GM23338 (cell line): ENCODE results near the gene ST6GALNAC3. TPM values are rescaled to one million over a fixed set of nuclear protein-coding genes. Genes with fewer than 3 reads are reported as not detected.

Experiments
- ATAC-seq: fragments of 200-7000 bp; cut with Tn5 transposase; 3 replicates; pipeline ENCODE4 v1.9.1; 2020
- DNase-seq: peaks from one replicate; pipeline ENCODE4 v3.0.0-alpha.2; 2015; ENCODE audit warnings: low spot score
- H2AFZ ChIP-seq: fragments of 200-600 bp; sonication (generic); 2 replicates; pipeline ENCODE4 v1.8.0; 2016; ENCODE audit warnings: antibody characterized with exemption, mild to moderate bottlenecking, moderate library complexity
- H3F3A ChIP-seq: fragments of 200-600 bp; sonication (generic); replicated peaks from 2 replicates; pipeline ENCODE4 v1.8.0; 2017; ENCODE audit warnings: antibody characterized with exemption, mixed run types, low read depth
- H3K27ac ChIP-seq: fragments of 200-600 bp; sonication (generic); 2 replicates; pipeline ENCODE4 v1.6.1; 2016; ENCODE audit warnings: low read depth
- H3K27me3 ChIP-seq: fragments of 200-600 bp; sonication (generic); 2 replicates; pipeline ENCODE4 v1.8.0; 2016; ENCODE audit warnings: mild to moderate bottlenecking, mixed run types, moderate library complexity; ENCODE audit not compliant: insufficient read depth
- H3K36me3 ChIP-seq: fragments of 200-600 bp; sonication (generic); 2 replicates; pipeline ENCODE4 v1.8.0; 2016; ENCODE audit warnings: mild to moderate bottlenecking; ENCODE audit not compliant: insufficient read depth
- H3K4me1 ChIP-seq: fragments of 200-600 bp; sonication (generic); 2 replicates; pipeline ENCODE4 v1.8.0; 2016; ENCODE audit warnings: mild to moderate bottlenecking, moderate library complexity; ENCODE audit not compliant: insufficient read depth
- H3K4me2 ChIP-seq: fragments of 200-600 bp; sonication (generic); 2 replicates; pipeline ENCODE4 v1.7.1; 2017; ENCODE audit warnings: mixed run types
- H3K4me3 ChIP-seq: fragments of 200-600 bp; sonication (generic); 2 replicates; pipeline ENCODE4 v1.6.1; 2016; ENCODE audit warnings: mixed run types
- H3K79me2 ChIP-seq: fragments of 200-600 bp; sonication (generic); replicated peaks from 2 replicates; pipeline ENCODE4 v1.8.0; 2017; ENCODE audit warnings: mild to moderate bottlenecking; ENCODE audit not compliant: insufficient read depth
- H3K9me2 ChIP-seq: fragments of 200-600 bp; sonication (generic); 2 replicates; pipeline ENCODE4 v1.8.0; 2017; ENCODE audit not compliant: insufficient read depth
- H4K20me1 ChIP-seq: fragments of 200-600 bp; sonication (generic); replicated peaks from 2 replicates; pipeline ENCODE4 v1.8.0; 2017; ENCODE audit warnings: mild to moderate bottlenecking; ENCODE audit not compliant: insufficient read depth
- H3K27ac Mint-ChIP-seq: 2 replicates; pipeline ENCODE4 v1.8.0; 2020; ENCODE audit warnings: inconsistent platforms, mild to moderate bottlenecking, moderate library complexity, mixed read lengths
- H3K27me3 Mint-ChIP-seq: 3 replicates; pipeline ENCODE4 v1.8.0; 2022; ENCODE audit warnings: low read depth, mild to moderate bottlenecking, moderate library complexity, mixed read lengths, inconsistent platforms; ENCODE audit not compliant: insufficient read depth, poor library complexity
- H3K36me3 Mint-ChIP-seq: 3 replicates; pipeline ENCODE4 v1.8.0; 2021; ENCODE audit warnings: low read depth, mild to moderate bottlenecking, inconsistent platforms, moderate library complexity, mixed read lengths
- H3K4me1 Mint-ChIP-seq: 3 replicates; pipeline ENCODE4 v1.8.0; 2020; ENCODE audit warnings: mild to moderate bottlenecking, inconsistent platforms, mixed read lengths
- H3K4me3 Mint-ChIP-seq: 3 replicates; pipeline ENCODE4 v1.8.0; 2021; ENCODE audit warnings: moderate library complexity, mild to moderate bottlenecking, inconsistent platforms, mixed read lengths
- H3K9me3 Mint-ChIP-seq: 3 replicates; pipeline ENCODE4 v1.8.0; 2020; ENCODE audit warnings: moderate library complexity, mild to moderate bottlenecking, inconsistent platforms, mixed read lengths
- CREB1 ChIP-seq: fragments of 250-450 bp; sonication (Bioruptor Pico); IDR thresholded peaks from 2 replicates; pipeline ENCODE4 v1.5.0; 2020; ENCODE audit warnings: low read depth, mild to moderate bottlenecking, moderate library complexity
- CTCF ChIP-seq, 2 experiments: fragments of 200-600 bp in 1 of 2; sonication (generic) in 1 of 2; conservative IDR thresholded peaks; 2 replicates each; pipeline versions ENCODE4 v1.5.1 to v1.6.1; 2016 to 2017; ENCODE audit warnings: antibody characterized with exemption in 2 of 2, low read depth in 2 of 2, mild to moderate bottlenecking in 2 of 2, moderate library complexity in 1 of 2
- ETS1 ChIP-seq: IDR thresholded peaks from 2 replicates; pipeline ENCODE4 v1.6.1; 2016; ENCODE audit warnings: antibody characterized with exemption
- EZH2 ChIP-seq: fragments of 200-600 bp; sonication (generic); IDR thresholded peaks from one replicate; pipeline ENCODE4 v1.8.0; 2017; ENCODE audit warnings: antibody characterized with exemption, mild to moderate bottlenecking, low read depth; ENCODE audit not compliant: unreplicated experiment
- EZH2phosphoT487 ChIP-seq: fragments of 200-600 bp; sonication (generic); IDR thresholded peaks from one replicate; pipeline ENCODE4 v1.8.1; 2018; ENCODE audit warnings: antibody characterized with exemption; ENCODE audit not compliant: unreplicated experiment
- JUNB ChIP-seq: IDR thresholded peaks from one replicate; pipeline ENCODE4 v1.6.1; 2016; ENCODE audit warnings: antibody characterized with exemption; ENCODE audit not compliant: unreplicated experiment
- NANOG ChIP-seq: IDR thresholded peaks from 2 replicates; pipeline ENCODE4 v1.6.1; 2016; ENCODE audit warnings: antibody characterized with exemption, borderline replicate concordance
- POLR2AphosphoS5 ChIP-seq: IDR thresholded peaks from 2 replicates; pipeline ENCODE4 v1.6.1; 2016; ENCODE audit warnings: antibody characterized with exemption, low read depth
- STAT1 ChIP-seq: IDR thresholded peaks from one replicate; pipeline ENCODE4 v1.6.1; 2016; ENCODE audit warnings: antibody characterized with exemption; ENCODE audit not compliant: unreplicated experiment
- ZNF331 ChIP-seq: fragments of 250-450 bp; sonication (Bioruptor Pico); IDR thresholded peaks from 2 replicates; pipeline ENCODE4 v1.5.0; 2020; ENCODE audit warnings: low read depth, mild to moderate bottlenecking, moderate library complexity
- polyA plus RNA-seq: library from polyadenylated mRNA; unstranded; fragments of >200 nt; fragmentation: Nextera tagmentation; extraction: Ambion mirVana; gene quantifications from 2 replicates; pipeline ENCODE4 v1.2.1, GENCODE V29; 2016
- total RNA-seq: library from RNA; depleted of rRNA; stranded (reverse); fragments of >200 nt; shearing (Covaris generic); gene quantifications from 2 replicates; pipeline ENCODE4 v1.2.3, GENCODE V29; 2014
- TF ChIP-seq, protein P1 (sequence below): fragments of 250-450 bp; sonication (Bioruptor Pico); IDR thresholded peaks from 2 replicates; pipeline ENCODE4 v1.5.0; 2020; ENCODE audit warnings: mild to moderate bottlenecking, moderate library complexity

The ST6GALNAC3 gene
- total and polyA plus RNA-seq, 2 experiments from 2014 or later: 4.7 to 11.6 TPM

DNA sequence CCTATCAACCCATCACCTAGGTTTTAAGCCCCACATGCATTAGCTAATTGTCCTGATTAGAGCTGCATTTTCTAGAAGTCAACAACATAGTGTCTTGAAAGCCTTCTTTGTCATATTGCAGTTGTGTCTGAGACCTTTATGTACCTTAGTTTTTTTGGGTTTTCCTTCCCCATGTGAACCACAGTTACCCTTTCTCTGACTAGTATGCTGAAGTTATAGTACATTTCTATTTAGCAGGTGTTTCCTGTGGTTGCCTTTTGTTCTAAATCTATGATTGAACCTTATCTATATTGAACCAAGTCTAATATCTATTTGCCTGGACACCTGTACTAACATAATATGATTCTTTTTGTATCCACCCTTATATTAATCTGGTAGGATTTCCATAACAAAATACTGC lies 135.6 kb downstream of the ST6GALNAC3 start (continued):
- TF ChIP-seq, protein P1, sequence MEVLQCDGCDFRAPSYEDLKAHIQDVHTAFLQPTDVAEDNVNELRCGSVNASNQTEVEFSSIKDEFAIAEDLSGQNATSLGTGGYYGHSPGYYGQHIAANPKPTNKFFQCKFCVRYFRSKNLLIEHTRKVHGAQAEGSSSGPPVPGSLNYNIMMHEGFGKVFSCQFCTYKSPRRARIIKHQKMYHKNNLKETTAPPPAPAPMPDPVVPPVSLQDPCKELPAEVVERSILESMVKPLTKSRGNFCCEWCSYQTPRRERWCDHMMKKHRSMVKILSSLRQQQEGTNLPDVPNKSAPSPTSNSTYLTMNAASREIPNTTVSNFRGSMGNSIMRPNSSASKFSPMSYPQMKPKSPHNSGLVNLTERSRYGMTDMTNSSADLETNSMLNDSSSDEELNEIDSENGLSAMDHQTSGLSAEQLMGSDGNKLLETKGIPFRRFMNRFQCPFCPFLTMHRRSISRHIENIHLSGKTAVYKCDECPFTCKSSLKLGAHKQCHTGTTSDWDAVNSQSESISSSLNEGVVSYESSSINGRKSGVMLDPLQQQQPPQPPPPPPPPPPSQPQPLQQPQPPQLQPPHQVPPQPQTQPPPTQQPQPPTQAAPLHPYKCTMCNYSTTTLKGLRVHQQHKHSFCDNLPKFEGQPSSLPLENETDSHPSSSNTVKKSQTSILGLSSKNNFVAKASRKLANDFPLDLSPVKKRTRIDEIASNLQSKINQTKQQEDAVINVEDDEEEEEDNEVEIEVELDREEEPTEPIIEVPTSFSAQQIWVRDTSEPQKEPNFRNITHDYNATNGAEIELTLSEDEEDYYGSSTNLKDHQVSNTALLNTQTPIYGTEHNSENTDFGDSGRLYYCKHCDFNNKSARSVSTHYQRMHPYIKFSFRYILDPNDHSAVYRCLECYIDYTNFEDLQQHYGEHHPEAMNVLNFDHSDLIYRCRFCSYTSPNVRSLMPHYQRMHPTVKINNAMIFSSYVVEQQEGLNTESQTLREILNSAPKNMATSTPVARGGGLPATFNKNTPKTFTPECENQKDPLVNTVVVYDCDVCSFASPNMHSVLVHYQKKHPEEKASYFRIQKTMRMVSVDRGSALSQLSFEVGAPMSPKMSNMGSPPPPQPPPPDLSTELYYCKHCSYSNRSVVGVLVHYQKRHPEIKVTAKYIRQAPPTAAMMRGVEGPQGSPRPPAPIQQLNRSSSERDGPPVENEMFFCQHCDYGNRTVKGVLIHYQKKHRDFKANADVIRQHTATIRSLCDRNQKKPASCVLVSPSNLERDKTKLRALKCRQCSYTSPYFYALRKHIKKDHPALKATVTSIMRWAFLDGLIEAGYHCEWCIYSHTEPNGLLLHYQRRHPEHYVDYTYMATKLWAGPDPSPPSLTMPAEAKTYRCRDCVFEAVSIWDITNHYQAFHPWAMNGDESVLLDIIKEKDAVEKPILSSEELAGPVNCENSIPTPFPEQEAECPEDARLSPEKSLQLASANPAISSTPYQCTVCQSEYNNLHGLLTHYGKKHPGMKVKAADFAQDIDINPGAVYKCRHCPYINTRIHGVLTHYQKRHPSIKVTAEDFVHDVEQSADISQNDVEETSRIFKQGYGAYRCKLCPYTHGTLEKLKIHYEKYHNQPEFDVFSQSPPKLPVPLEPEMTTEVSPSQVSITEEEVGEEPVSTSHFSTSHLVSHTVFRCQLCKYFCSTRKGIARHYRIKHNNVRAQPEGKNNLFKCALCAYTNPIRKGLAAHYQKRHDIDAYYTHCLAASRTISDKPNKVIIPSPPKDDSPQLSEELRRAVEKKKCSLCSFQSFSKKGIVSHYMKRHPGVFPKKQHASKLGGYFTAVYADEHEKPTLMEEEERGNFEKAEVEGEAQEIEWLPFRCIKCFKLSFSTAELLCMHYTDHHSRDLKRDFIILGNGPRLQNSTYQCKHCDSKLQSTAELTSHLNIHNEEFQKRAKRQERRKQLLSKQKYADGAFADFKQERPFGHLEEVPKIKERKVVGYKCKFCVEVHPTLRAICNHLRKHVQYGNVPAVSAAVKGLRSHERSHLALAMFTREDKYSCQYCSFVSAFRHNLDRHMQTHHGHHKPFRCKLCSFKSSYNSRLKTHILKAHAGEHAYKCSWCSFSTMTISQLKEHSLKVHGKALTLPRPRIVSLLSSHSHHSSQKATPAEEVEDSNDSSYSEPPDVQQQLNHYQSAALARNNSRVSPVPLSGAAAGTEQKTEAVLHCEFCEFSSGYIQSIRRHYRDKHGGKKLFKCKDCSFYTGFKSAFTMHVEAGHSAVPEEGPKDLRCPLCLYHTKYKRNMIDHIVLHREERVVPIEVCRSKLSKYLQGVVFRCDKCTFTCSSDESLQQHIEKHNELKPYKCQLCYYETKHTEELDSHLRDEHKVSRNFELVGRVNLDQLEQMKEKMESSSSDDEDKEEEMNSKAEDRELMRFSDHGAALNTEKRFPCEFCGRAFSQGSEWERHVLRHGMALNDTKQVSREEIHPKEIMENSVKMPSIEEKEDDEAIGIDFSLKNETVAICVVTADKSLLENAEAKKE (CRISPR knock-in tag): no peak
- no peak for TF ChIP-seq ZNF331 (CRISPR knock-in tag)
- TF ChIP-seq EZH2phosphoT487: no peak
- no peak for TF ChIP-seq EZH2
- no peak for TF ChIP-seq NANOG
- TF ChIP-seq JUNB: no peak
- no peak for TF ChIP-seq ETS1
- TF ChIP-seq POLR2AphosphoS5: no peak

DNA sequence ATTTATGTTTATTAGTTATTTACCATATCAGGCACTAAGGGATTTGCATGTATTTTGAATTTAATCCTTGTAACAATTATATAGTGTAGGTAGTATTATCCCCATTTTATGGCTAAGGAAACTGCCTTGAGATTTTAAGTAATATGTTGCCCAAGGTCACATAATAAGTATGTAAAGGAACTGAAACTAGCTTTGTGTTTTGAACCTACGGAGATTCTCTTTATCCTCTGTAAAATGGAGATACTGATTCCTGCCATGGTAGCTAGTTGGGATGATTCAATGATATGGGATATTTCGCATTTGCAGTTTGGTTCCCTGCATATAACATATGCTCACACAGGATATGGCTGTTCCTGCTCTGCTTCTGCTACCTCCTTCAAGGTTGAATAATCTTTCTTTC lies 144.3 kb downstream of the ST6GALNAC3 start:
- H3K36me3 Mint-ChIP-seq: peaks cover 2% of the 10 kb centered on the region; the same call in 2 of the 3 replicates
- no peaks in the 10 kb centered on the region for H4K20me1 ChIP-seq
- H3K27ac ChIP-seq: no peak overlapping the region
- ATAC-seq (no peak), DNase-seq (no peak)
- peaks cover 2% of the 10 kb centered on the region for H3K27me3 Mint-ChIP-seq
- H3K4me1 ChIP-seq: no peaks in the 10 kb centered on the region
- no peak overlapping the region for H2AFZ ChIP-seq
- H3K4me1 Mint-ChIP-seq: peaks cover 3% of the 10 kb centered on the region; the same call in 1 of the 3 replicates
- no peak overlapping the region for H3K27ac Mint-ChIP-seq
- no peaks in the 10 kb centered on the region for H3F3A ChIP-seq
- no peaks in the 10 kb centered on the region for H3K27me3 ChIP-seq
- H3K4me2 ChIP-seq: no peak overlapping the region
- H3K4me3 Mint-ChIP-seq: no peak overlapping the region
- no peaks in the 10 kb centered on the region for H3K36me3 ChIP-seq
- H3K9me2 ChIP-seq: no peaks in the 10 kb centered on the region; the same call in 1 of the 2 replicates
- no peak overlapping the region for H3K4me3 ChIP-seq
- no peaks in the 10 kb centered on the region for H3K9me3 Mint-ChIP-seq
- no peaks in the 10 kb centered on the region for H3K79me2 ChIP-seq
- TF ChIP-seq EZH2: no peak
- no peak for TF ChIP-seq EZH2phosphoT487
- TF ChIP-seq CTCF (conservative IDR thresholded peaks at IDR 0.05; ENCODE audit: low read depth in 2 of 2): no peak
- no peak for TF ChIP-seq STAT1
- no peak for TF ChIP-seq CREB1 (CRISPR knock-in tag)
- TF ChIP-seq ETS1: no peak
- TF ChIP-seq JUNB: no peak
- no peak for TF ChIP-seq ZNF331 (CRISPR knock-in tag)
